Measurements from ENCODE around the gene GPS2.
"Not testable (repeated sequence)": the region's sequence is repeated elsewhere in the genome, so short reads cannot be mapped to it uniquely, and the experiment has no call there.

DNA sequence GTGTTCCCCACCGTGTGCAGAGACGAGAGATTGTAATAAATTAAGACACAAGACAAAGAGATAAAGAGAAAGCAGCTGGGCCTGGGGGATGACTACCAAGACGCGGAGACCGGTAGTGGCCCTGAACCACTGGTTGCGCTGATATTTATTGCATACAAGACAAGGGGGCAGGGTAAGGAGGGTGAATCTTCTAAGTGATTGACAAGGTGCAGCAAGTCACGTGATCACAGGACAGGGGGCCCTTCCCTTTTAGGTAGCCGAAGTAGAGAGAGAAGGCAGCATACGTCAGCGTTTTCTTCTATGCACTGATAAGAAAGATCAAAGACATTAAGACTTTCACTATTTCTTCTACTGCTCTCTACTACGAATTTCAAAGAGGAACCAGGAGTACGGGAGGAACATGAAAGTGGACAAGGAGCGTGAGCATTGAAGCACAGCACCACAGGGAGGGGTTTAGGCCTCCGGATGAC is 17.5 kb upstream of the GPS2 start:
- TF ChIP-seq PAX8 (IDR thresholded peaks at IDR 0.05), result not testable (repeated sequence)
- TF ChIP-seq BHLHE40 (IDR thresholded peaks at IDR 0.05; ENCODE audit: borderline replicate concordance in 1 of 2, low read depth in 2 of 2, low read length in 1 of 2), result peak; percentile 15 to 93; a peak in 2 of 4 replicates
- TF ChIP-seq POLR2AphosphoS5 (IDR thresholded peaks at IDR 0.05; ENCODE audit: low read length), result peak; percentile 72

Data from GM12878 (cell line).